GM15510 (cell line): ENCODE results near the gene PGGHG.

Experiments used
- POLR2A ChIP-seq: IDR thresholded peaks from 3 replicates; pipeline ENCODE4 v1.6.1; 2011; ENCODE audit warnings: borderline replicate concordance; ENCODE audit not compliant: insufficient read length; ENCODE audit errors: extremely low read depth

Gene PGGHG

DNA sequence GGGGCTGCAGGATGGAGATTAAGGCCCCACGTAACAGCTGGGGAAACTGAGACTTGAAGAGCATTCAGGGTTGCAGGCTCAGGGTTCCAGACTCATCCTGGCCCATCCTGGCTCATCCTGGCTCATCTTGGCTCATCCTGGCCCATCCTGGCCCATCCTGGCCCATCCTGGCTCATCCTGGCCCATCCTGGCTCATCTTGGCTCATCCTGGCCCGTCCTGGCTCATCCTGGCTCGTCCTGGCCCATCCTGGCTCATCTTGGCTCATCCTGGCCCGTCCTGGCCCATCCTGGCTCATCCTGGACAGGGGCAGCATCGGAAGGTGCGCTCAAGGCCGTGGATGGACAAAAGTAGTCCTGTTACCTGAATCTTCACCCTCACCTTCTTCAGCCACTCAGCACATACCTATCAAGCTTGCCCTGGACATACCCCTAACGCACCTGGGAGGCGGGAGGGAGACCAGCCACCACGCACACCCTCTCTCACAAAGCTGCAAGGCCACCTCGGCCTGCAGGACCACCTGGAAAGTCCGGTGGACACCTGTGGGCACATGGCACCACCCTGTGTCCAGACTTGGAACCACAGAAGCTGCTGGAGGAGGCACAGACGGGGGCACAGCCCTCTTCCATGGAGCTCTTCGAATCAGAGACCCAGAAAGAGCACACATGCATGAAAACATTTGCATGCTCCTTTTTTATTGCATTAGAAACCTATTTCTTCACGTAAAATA lies 31.0 kb upstream of the PGGHG start:
- TF ChIP-seq POLR2A, result no peak

DNA sequence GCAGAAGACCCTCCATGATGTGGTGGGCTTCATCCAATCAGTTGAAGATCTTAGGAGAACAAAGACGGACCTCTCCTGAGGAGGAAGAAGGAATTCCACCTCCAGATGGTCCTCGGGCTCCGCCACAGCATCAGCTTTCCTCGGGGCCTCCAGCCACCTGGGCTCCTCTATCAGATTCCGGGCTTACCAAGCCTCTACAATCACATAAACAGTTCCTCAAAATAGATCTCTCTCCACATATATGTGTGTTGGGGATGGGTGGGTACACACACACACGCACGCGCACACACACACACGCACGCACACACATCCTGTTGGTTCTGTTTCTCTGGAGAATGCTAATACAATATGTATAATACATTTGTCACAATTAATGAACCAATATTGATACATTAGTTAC lies 29.5 kb upstream of the PGGHG start:
- no peak for TF ChIP-seq POLR2A

DNA sequence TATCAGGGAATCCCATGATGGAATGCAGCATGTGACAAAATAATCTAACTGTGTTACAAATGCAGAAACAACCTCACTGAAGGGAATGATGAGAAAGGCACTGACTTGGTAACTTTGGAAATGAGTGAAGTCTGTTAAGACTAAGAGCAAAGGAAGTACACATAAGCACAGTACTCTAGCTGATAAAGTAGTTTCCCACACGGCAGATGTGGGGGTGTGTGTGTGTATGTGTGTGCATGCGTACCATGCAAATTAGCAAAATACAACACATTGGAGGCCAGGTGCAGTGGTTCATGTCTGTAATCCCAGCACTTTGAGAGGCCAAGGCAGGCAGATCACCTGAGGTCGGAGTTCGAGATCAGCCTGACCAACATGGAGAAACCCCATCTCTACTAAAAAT lies 27.3 kb upstream of the PGGHG start:
- TF ChIP-seq POLR2A, result no peak

DNA sequence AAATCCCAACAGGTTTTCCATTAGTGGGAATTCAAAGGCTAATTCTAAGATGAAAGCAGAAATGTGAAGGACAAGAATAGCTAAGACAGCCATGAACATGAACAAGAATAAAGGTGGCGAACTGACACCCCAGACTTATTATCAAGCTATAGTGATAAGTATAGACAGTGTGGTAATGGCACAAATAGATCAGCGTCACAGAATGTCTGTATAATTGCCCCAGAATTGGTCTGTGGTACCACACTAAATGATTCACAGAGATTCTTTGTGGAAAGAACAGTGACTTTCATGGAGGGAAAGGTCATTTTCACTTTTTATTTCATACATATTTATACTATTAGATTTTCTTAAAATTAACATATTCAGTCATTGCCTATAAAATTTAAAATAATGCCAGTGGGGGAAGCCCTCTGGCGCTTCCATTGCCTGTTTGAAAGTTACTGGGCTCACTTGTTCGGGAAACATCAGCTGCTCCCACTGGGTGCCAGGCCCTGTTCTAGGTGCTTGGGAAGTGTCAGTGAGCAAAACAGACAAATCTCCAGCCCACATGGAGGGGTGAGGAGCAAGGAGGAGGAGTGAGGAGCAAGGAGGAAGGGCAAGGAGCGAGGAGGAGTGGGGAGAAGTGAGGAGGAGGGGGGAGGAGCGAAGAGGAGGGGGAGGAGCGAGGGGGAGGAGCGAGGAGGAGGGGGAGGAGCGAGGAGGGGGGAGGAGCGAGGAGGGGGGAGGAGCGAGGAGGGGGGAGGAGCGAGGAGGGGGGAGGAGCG lies 22.1 kb upstream of the PGGHG start:
- TF ChIP-seq POLR2A, result no peak

DNA sequence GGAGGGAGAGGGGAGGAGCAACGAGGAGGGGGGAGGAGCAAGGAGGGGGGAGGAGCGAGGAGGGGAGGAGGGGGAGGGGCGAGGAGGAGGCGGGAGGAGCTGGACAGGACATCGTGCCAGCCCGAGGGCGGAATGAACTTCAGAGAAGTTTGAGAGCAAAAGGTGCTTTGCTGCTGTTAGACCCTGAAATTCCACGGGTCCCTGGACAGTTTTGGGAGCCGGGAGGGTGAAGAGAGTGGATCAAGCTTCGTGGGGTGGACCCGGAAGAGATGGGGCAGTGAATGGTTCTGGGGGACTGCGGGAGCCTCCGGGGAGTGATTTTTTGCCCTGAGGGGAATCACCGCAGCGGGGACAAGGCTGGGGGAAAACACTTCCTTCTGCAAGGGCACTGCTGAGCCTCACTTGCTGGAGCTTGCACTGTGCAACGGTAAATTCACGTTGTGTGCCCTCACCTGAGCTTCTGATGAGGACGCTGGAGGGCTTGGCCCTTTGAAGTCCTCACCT lies 21.4 kb upstream of the PGGHG start:
- peak; percentile 55 for TF ChIP-seq POLR2A

DNA sequence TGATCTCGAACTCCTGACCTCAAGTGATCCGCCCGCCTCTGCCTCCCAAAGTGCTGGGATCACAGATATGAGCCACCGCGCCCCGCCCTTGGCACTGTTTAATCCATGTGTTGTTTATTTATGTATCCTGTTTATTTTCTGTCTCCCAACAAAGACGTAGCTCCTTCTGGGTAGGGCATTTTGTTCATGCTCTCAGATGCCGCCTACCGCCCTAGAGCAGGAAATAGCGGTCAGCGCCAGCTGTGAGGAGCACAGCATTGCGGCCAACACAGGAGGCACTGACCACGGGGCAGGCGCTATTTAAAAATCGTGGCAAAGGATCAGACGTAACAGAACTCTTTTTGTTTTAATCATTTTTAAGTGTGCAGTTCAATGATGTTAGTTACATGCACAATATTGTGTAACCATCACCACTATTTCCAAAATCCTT lies 20.2 kb upstream of the PGGHG start:
- peak; percentile 8 for TF ChIP-seq POLR2A

DNA sequence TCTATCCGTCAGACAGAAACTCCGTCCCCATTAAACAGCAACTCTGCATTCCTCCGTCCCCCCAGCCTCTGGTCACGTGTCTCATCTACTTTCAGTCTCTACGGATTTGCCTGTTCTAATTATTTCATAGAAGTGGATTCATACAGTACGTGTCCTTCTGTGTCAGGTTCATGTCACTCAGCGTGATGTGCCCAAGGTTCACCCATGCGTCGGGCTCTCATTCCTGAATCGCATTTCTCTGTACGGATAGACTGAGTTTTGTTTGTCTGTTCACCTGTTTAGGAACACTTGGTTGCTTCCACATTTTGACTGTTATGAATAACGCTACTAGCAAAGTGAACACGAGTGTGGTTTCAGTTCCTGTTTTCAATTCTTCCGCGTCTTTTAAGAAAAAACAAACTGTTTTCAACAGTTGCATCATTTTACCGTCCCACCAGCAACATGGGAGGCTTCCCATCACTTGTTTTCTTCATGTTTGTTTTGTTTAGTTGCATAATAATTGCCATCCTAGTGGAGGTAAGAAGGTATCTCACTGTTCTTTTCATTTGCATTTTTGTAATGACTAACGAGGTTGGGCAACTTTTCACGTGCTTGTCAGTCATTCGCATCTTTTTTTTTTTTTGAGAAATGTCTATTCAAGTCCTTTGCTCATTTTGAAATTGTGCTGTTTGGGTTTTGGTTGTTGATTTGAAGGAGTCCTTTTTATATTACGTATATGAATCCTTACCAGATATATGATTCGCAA lies 19.6 kb upstream of the PGGHG start:
- peak; percentile 36 for TF ChIP-seq POLR2A

DNA sequence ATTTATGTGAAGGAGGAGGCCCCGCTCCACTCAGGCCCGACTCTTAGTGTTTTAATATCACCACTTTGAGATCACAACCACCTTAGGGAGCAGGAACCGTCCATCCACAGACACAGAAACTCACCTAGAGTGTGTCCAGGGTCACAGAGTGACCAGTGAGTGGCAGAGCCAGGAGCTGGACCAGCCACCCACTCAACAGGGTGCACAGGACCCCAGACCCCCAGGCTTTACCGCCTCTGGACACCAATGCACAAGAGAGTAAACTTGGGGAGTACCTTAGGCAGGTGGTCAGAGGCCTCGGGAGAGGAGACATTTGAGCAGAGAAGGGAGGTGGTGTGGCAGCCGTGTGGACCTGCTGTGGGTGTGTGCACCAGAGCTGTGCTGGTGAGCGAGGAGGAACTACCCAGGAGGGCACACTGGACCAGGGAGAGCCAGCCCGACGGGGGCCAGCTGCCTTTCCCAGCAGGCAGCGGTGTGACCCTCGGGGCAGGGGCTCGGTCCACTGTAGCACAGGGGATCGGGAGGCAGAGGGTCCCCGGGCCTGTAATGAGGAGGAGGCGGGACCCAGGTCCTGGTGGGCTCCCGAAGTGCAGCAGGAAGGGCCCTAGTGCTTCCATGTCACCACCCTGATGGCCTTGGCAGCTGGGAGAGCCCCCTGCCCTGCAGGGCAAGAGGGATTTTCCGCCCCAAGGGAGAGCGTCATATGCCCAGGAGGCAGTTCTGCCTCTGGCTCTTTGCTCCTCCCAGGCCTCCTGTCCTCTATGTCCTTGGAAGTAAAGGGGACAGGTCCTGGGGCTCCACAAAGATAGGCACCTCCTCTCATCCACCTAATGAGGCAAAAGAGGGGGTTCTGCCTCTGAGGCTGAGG lies 18.2 kb upstream of the PGGHG start:
- TF ChIP-seq POLR2A, result no peak

DNA sequence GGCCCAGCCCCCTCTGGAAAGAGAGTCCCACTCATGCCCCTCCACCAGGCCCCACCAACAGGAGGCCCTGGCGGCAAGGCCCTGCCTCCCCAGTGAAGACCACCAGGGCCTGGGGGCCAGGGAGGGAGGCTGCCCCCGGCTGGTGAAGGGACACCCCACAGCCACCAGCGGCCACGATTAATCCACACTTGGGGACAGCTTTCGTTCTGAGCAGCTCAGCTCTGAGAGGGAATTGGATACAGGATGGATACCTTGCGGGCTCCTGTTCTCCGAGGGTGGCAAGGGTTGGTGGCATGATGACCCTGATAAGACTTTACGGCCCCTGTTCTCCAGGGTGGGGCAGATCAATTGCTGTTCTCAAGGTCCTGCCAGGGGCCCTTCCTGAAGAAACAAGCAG lies 17.6 kb upstream of the PGGHG start:
- no peak for TF ChIP-seq POLR2A

DNA sequence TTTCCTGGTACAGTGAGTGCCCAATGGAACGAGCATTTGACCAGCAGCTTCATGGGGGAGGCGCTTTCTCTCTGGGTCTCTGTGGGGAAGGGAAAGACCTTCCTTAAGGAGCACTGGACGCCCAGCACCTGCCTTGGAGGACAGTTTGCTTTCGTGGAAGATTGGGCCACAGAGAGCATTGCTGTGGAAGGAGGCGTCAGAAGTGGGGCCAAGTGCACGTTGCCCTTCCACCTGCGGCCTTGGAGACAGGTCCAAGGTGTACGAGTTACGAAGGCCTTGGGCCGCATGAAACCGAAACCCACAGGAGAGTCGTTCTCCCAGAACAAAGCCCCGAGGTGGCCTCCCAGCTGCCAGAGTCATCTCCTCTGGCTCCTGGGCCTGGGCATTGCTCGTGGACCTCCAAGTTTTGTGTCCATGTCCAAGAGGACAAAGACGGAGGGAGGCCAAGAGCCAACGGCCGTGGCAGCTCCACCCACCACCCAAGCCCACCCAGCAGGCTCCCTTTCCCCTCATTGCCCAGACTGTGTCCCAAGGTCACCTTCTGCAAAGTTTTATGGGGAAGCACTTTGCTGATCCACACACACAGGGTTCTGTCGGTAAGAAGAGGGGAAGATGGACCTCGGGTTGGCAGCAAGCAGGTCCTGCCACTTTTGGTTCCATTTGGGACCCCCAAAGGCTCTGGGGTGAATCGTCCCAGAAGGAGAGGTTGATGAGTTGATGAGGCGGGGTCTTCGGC lies 16.6 kb upstream of the PGGHG start:
- TF ChIP-seq POLR2A, result no peak

DNA sequence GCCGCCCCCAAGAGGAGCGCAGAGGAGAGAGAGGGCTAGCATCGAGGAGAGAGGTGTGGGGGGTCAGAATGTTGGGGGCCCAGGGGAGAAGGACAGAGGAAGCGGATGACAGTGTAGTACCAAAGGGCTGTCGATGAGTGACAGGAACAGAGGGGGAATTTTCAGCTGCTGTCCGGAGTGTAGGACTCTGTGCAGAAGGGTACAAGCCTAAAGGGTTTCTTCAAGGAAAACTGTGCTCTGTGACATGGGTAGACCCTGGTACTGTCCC lies 16.1 kb upstream of the PGGHG start:
- TF ChIP-seq POLR2A, result no peak

DNA sequence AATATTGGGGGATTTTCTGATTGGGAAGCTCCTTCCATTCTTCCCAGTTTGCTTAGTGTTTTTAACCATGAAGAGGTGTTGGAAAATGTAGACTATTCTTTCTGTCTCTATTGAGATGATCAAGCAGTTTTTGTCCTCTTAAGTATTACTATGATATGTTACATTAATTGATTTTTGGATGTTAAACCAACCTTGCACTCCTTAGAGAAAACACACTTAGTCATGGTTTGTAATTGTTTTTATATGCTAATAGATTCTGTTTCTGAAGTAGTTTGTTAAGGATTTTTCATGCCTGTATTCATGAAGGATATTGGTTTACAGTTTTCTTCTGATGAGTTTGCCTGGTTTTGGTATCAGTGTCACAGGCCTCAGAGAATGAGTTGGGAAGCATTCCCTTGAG lies 12.7 kb upstream of the PGGHG start:
- TF ChIP-seq POLR2A, result no peak

DNA sequence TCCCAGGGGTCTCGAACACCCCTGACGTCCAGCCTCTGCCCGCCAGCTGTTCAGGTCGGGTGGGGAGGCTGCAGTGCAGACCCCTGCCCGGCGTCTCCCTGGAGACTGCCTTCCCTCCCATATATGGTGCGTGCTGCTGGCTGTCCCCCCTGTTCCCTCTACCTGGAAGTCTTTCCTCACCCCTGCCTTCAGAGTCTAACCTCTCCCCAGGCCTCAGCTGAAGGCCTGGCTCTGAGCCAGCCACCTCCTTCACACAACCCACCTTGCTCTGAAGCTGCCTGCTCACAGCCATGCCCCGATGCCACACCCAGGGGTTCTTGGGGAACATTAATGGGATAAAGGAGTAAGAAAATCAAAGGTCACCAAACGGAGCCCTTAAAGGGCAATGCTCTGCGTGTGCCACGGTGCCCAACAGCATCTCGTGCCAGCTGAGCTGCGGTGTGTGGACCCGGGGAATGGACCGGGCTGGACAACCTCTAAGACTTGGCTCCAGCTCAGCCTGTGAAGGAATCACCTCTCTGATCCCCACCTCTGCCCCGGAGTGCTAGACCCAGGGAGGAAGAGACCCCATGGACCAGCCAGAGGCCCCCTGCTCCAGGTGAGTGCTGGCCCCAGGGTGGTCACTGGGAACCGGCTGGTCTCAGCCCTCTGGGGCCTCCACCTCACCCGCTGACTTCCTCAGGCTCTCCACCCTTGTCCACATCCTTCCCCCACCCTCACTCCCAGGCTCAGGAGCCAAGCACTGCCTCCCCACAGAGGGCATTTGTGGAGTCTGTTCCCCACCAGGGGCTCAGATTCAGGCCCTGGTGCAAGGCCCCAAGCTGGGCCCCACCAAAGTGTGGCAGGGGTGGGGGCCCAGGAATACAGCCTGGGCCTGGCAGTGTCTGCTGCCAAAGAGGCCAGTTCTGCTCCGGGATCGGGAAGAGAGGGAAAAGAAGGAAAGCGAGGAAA lies 10.7 kb upstream of the PGGHG start, which contains the start of gene NLRP6:
Gene NLRP6, plus strand, starts transcription at position 407 of the 951 bp plus-strand sequence. Its CDS starts 163 bp downstream, at position 570.
- no peak for TF ChIP-seq POLR2A
